DND-41 (cell line): ENCODE data around the gene CARD14.
"Not testable (repeated sequence)": the region's sequence is repeated elsewhere in the genome, so short reads cannot be mapped to it uniquely, and the experiment has no call there.

Experiments used
- EZH2 ChIP-seq: IDR thresholded peaks from 3 replicates; pipeline ENCODE4 v1.6.1; 2012; ENCODE audit warnings: borderline replicate concordance, low read depth, mild to moderate bottlenecking, moderate library complexity, low read length, inconsistent platforms; ENCODE audit not compliant: severe bottlenecking
- TF ChIP-seq, protein P1 (sequence below): IDR thresholded peaks from 2 replicates; pipeline ENCODE4 v1.5.1; 2012; ENCODE audit warnings: borderline replicate concordance, low read length, moderate library complexity, mild to moderate bottlenecking; ENCODE audit not compliant: poor library complexity, severe bottlenecking; ENCODE audit errors: extremely low read depth

DNA sequence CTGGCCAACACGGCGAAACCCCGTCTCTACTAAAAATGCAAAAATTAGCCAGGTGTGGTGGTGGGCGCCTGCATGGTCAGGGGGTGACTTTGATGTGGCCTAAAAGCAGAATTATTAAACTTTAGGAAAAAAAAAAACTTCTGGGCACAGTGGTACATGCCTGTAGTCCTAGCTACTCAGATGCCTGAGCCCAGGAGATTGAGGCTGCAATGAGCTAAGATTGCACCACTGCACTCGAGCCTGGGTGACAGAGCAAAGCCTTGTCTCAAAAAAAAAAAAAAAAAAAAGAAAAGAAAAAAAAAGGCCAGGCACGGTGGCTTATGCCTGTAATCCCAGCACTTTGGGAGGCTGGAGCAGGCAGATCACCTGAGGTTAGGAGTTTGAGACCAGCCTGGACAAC is 29.5 kb downstream of the CARD14 start:
- TF ChIP-seq, protein P1, sequence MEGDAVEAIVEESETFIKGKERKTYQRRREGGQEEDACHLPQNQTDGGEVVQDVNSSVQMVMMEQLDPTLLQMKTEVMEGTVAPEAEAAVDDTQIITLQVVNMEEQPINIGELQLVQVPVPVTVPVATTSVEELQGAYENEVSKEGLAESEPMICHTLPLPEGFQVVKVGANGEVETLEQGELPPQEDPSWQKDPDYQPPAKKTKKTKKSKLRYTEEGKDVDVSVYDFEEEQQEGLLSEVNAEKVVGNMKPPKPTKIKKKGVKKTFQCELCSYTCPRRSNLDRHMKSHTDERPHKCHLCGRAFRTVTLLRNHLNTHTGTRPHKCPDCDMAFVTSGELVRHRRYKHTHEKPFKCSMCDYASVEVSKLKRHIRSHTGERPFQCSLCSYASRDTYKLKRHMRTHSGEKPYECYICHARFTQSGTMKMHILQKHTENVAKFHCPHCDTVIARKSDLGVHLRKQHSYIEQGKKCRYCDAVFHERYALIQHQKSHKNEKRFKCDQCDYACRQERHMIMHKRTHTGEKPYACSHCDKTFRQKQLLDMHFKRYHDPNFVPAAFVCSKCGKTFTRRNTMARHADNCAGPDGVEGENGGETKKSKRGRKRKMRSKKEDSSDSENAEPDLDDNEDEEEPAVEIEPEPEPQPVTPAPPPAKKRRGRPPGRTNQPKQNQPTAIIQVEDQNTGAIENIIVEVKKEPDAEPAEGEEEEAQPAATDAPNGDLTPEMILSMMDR = not testable (repeated sequence)
- TF ChIP-seq EZH2 = not testable (repeated sequence)
